Measurements from ENCODE around the gene TRAF3. TPM values are rescaled to one million over a fixed set of nuclear protein-coding genes. Genes with fewer than 3 reads are reported as not detected.

Gene TRAF3
- total and polyA plus RNA-seq, 4 donors, result 2.1 to 12.0 (median 5.2) TPM

- no peaks in the 10 kb centered on the region for H3K4me1 ChIP-seq (ENCODE audit: control insufficient read depth in 4 of 4, insufficient read depth in 4 of 4, low read length in 3 of 4)
- H3K9me3 ChIP-seq (ENCODE audit: control insufficient read depth in 4 of 4, low read length in 3 of 4), result no peaks in the 10 kb centered on the region
- TF ChIP-seq TAF1 (conservative IDR thresholded peaks at IDR 0.05), result no peak
- TF ChIP-seq JUND (IDR thresholded peaks at IDR 0.05), result no peak
- TF ChIP-seq RXRA (IDR thresholded peaks at IDR 0.05), result no peak
- no peak for TF ChIP-seq HNF4A (conservative IDR thresholded peaks at IDR 0.05)
- TF ChIP-seq CTCF (IDR thresholded peaks at IDR 0.05; ENCODE audit: low read depth, low read length, missing input control), result no peak
- no peak for TF ChIP-seq YY1 (IDR thresholded peaks at IDR 0.05)
- no peaks in the 10 kb centered on the region for H3K36me3 ChIP-seq (ENCODE audit: control insufficient read depth in 4 of 4, insufficient read depth in 3 of 4, low read depth in 1 of 4, low read length in 3 of 4)
- no peak overlapping the region for H3K9ac ChIP-seq (ENCODE audit: low read depth in 1 of 2, low read length in 2 of 2)
- WGBS, result 71% methylated on average over 10 of the region's 10 CpGs
- H3K4me3 ChIP-seq (ENCODE audit: low read depth in 1 of 3, low read length in 3 of 3), result no peak overlapping the region
- no peak for DNase-seq (ENCODE audit: low spot score)
- H3K27me3 ChIP-seq (ENCODE audit: control insufficient read depth in 4 of 4, insufficient read depth in 4 of 4, low read length in 3 of 4), result no peaks in the 10 kb centered on the region
- no peak overlapping the region for H3K27ac ChIP-seq (ENCODE audit: low read depth in 1 of 2, low read length in 2 of 2)
Observed at GRCh38 chr14:102759456-102760187, 17.6 kb upstream of the TRAF3 start.

DNA sequence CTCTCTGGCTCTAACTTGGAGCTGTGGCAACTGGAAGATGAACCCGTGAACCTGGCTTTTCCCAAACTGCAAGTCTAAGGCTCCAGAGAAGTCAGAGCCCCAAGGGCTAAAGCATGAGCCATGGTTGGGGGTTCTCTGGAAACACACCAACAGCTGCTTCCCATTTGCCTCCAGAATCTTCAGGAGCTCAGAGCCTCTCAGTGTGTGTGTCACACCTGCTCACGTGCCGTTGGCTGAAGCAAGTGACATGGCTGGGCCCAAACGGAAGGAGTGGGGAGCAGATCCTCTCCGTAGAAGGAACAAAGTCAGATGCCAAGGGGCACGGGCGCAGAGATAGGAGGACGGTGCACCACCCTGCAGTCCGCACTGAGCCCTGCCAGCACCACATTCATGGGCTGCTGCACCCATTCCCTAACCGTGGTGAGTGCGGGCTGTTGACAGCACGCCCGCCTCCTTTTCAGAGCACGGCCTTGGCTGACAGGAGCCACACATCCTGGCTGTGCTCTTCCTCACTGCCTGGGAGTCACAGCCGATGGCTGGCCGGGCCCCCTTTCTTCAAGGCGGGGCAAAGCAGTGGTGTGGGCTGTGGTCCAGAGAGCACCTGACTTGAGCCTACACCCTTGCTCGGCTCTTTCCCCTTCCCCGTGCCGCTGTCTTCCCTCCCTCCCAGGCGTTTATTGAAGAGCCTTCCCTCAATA is 16.6 kb upstream of the TRAF3 start:
- H3K27ac ChIP-seq (ENCODE audit: low read depth in 1 of 2, low read length in 2 of 2), result no peak overlapping the region
- 65% methylated on average over 21 of the region's 21 CpGs for WGBS
- no peaks in the 10 kb centered on the region for H3K36me3 ChIP-seq (ENCODE audit: control insufficient read depth in 4 of 4, insufficient read depth in 3 of 4, low read depth in 1 of 4, low read length in 3 of 4)
- no peak overlapping the region for H3K4me3 ChIP-seq (ENCODE audit: low read depth in 1 of 3, low read length in 3 of 3)
- no peak overlapping the region for H3K9ac ChIP-seq (ENCODE audit: low read depth in 1 of 2, low read length in 2 of 2)
- H3K4me1 ChIP-seq (ENCODE audit: control insufficient read depth in 4 of 4, insufficient read depth in 4 of 4, low read length in 3 of 4), result no peaks in the 10 kb centered on the region
- H3K27me3 ChIP-seq (ENCODE audit: control insufficient read depth in 4 of 4, insufficient read depth in 4 of 4, low read length in 3 of 4), result no peaks in the 10 kb centered on the region
- no peak for DNase-seq (ENCODE audit: low spot score)
- TF ChIP-seq RAD21 (IDR thresholded peaks at IDR 0.05) (no peak), SP1 (IDR thresholded peaks at IDR 0.05) (no peak), CTCF (IDR thresholded peaks at IDR 0.05; ENCODE audit: low read depth, low read length, missing input control) (no peak), NR2F2 (IDR thresholded peaks at IDR 0.05) (no peak), HNF4G (IDR thresholded peaks at IDR 0.05) (no peak), JUND (IDR thresholded peaks at IDR 0.05) (no peak), RXRA (IDR thresholded peaks at IDR 0.05) (no peak), FOXA1 (IDR thresholded peaks at IDR 0.05) (no peak), FOXA2 (IDR thresholded peaks at IDR 0.05) (no peak), HNF4A (conservative IDR thresholded peaks at IDR 0.05) (no peak), TAF1 (conservative IDR thresholded peaks at IDR 0.05) (no peak), EGR1 (IDR thresholded peaks at IDR 0.05; ENCODE audit: low read depth in 2 of 2) (no peak), ZBTB33 (IDR thresholded peaks at IDR 0.05) (no peak), GABPA (IDR thresholded peaks at IDR 0.05 in 1 of 2, conservative IDR thresholded peaks at IDR 0.05 in 1 of 2) (no peak)
- H3K9me3 ChIP-seq (ENCODE audit: control insufficient read depth in 4 of 4, low read length in 3 of 4), result no peaks in the 10 kb centered on the region

Measured in liver (tissue), 9 donors.